Stimulated activated CD4-positive, alpha-beta T cell treated with anti-CD3 and anti-CD28 coated beads, TNF-alpha, amount 100 ng/mL, for 4 hours (primary cell): ENCODE data around the gene DIDO1.
A peak's percentile ranks its signal among the peaks of the same experiment; 100 is the strongest.
"Not testable (repeated sequence)": the region's sequence is repeated elsewhere in the genome, so short reads cannot be mapped to it uniquely, and the experiment has no call there.

Experiments used
- DNase-seq, 3 experiments: peaks; one replicate each; pipeline ENCODE4 v3.0.0-alpha.2; 2020; ENCODE audit warnings: low read depth in 3 of 3

Gene DIDO1

DNA sequence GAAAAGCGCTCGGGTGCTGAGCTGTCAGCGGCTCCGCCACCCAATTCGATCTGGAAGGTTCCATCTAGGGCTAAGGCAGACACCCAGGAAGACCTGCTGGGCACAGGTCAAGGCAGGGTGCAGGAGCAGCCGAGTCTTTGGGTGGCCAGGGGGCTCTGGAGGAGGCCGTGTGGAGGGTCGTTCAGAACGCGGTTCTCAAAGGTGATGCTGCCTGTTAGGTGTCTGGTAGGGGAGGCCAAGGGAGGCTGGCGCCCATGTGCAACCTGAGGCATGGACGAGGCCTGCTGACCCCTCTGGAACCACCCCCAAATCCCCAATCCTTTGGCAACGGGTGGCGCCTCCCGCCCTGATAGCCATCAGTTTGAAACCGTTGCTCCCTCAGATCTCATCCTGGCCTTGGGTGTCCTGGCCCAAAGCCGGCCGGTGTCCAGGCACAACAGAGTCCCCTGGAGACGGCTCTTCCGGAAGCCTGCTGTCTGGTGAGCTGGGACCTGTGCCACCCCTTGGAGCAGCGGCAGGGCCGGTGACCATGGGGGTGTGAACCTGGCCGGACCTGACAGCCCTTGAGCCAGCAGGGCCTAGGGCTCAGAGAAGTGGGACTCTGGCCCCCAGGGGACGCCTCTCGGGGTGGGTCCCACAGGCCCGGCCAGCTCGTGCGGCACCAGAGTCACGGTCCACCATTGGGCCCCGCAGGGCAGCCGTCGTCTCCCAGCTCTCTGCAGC, 36.7 kb upstream of the DIDO1 start:
- DNase-seq = no peak

DNA sequence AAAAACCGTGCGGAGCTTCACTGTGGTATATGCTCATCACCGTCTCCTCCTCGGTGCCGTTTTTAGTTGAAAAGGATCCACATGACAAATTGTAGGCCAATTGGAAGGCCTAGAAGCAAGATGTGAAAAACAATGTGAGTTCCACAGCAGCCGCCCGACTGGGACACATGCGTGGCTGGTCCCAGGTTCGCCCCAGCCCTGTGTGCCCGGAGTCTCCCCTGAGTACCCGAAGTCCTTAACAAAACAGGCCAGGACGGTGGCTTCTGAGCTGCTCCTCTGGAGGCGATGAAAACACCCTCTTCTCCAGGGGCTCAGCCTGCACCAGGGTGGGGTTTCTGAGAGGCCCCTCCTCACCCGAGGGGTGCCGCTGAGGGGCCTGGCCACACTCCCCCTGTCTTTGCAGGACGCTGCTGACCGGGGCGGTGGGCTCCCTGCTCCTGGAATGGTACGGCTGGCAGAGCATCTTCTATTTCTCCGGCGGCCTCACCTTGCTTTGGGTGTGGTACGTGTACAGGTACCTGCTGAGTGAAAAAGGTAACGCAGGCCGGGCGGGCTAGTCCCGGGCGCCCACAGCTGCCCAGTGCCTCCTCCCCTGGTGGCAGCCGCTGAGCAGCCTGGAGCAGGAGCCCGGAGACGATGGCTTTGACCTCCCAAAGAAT, 36.0 kb upstream of the DIDO1 start:
- DNase-seq = no peak

GRCh38 chr20:62961799-62962198, 35.5 kb upstream of the DIDO1 start:
- DNase-seq = no peak

GRCh38 chr20:62961310-62961783, 35.0 kb upstream of the DIDO1 start:
- no peak for DNase-seq

GRCh38 chr20:62960446-62961309, 34.4 kb upstream of the DIDO1 start:
- not testable (repeated sequence) for DNase-seq

GRCh38 chr20:62959998-62960436, 33.7 kb upstream of the DIDO1 start:
- no peak for DNase-seq

GRCh38 chr20:62959101-62959971, 33.0 kb upstream of the DIDO1 start:
- no peak for DNase-seq

DNA sequence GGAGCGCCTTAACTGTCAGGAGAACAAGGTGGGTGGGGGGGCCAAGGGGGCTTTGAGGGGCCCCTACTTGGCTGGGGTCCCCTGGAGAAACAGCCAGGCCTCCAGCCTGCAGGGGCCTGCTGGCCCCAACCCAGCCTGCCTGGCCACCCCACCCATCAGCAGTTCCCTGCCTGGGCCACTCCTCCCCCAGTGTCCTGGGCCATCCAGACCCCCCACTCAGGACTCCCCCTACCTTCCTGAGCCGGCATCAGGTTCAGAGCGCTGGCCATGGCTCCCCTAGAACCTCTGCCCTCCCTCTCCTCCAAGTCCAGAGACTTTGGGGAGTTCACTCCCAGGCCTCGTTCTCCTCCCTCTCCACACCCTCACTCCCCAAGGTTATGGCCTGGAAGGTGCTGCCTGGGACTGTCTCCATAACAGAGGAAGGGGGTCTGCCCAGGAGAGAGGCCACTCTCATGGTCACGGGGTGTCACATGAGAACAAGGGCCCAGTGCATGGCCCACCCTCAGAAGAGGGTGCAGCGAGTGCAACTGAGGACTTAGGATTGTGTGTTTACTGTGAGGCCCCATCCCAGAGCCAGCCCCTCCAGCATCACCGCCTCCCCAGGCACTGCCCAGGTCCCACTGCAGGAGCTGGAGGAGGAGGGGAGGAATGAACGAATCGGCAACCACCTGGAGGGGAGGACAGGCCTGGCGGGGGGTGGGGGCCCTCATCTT, 32.2 kb upstream of the DIDO1 start:
- no peak for DNase-seq

DNA sequence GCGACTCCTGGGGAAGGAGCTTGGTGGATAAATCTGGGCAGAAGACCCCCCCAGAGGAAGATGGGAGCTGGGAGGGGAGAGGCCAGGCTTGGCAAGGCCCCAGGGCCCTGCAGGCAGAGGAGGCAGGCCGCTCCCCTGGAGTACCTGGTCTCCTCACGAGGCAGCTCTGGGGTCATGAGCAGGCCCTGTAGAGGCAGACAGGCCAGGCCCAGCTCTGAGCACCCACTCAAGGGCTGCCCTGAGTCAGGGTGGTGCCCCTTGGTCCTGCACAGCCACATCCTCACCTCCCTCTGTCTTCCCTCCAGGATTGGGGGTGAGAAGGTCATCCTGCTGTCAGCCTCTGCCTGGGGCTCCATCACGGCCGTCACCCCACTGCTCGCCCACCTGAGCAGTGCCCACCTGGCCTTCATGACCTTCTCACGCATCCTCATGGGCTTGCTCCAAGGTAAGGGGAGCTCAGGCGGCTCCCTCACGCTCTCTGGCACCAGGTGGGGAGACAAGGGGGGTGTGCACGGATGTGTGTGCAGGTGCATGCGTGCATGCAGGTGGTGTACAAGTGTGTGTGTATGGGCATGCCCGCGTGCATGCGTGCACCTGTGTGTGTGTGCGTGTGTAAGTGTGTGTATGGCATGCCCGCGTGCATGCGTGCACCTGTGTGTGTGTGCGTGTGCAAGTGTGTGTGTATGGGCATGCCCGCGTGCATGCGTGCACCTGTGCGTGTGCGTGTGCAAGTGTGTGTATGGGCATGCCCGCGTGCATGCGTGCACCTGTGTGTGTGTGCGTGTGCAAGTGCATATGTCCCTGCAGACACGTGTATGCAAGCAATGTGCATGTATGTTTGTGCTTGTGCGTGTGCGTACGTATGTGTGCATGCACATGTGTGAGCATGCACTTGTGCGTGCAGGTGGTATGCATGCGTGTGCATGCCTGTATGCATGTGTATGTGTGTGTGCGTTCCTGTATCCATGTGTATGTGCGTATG, 31.1 kb upstream of the DIDO1 start:
- DNase-seq = no peak

GRCh38 chr20:62956387-62957135, 30.3 kb upstream of the DIDO1 start:
- no peak for DNase-seq

- no peak for DNase-seq
Observed at GRCh38 chr20:62955519-62956386, 29.4 kb upstream of the DIDO1 start.

DNA sequence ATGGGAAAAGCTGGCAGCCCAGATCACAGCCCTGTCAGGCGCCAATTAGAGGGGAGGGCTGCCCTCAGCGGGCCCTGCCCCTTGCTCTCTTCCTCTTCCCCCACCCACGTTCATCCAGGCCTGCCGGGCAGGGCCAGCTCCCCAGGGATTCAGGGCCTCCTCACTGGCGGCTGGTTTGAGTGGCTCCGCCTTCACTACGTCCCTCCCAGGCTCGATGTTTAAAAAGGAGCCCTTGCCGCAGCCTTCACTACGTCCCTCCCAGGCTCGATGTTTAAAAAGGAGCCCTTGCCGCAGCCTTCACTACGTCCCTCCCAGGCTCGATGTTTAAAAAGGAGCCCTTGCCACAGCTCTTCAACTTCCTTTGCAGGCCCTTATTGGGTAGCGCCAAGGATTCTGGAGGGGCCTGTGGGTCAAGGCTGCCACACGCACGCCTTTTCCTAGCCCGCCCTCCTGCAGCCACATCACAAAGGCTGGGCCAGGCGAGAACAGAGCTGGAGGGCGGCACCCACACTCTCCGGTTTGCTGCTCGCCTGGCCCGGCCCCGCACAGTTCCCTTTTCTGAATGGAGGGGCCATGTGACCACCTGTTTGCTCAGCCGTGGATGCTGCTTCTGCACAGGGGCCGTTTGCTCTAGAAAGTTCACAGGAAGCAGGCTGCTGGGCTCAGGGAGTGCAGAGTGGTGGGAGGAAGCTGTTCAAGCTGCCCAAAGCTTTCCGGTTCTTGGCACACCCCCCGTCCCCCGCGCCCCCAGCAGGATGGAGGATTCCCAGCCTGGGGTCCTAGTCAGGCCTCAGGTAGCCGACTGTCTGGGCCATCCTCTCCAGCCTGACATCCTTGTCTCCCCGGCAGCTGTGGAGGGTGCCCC, 27.8 kb upstream of the DIDO1 start:
- DNase-seq = peak in 1 of 3 experiments; percentile 22

- DNase-seq = no peak
Observed at GRCh38 chr20:62952968-62953838, 26.9 kb upstream of the DIDO1 start.

DNA sequence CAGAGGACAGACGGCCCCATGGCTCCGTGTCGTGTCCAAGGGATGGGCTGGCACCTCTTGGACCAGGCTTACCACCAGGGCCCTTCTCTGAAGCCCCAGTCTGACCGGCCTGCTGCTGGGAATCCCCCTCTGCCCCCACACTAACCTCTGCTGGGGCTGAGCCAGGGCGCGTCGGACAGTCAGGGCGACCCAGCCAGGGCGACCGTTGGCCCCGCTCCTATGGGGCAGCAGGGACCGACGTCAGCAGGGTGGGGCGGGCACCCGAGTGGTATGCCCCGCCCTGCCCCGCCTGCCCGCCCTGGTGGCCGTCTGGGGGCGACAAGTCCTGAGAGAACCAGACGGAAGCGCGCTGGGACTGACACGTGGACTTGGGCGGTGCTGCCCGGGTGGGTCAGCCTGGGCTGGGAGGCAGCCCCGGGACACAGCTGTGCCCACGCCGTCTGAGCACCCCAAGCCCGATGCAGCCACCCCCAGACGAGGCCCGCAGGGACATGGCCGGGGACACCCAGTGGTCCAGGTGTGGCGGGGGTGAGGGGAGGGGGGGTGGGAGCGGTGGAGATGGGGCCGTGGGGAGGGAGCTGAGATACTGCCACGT, 26.2 kb upstream of the DIDO1 start, which contains the start of gene SLC17A9:
Gene SLC17A9 (plus strand): TSS at position 337 of the 595 bp plus-strand sequence. CDS start 122 bp downstream, at position 459.
- no peak for DNase-seq

DNA sequence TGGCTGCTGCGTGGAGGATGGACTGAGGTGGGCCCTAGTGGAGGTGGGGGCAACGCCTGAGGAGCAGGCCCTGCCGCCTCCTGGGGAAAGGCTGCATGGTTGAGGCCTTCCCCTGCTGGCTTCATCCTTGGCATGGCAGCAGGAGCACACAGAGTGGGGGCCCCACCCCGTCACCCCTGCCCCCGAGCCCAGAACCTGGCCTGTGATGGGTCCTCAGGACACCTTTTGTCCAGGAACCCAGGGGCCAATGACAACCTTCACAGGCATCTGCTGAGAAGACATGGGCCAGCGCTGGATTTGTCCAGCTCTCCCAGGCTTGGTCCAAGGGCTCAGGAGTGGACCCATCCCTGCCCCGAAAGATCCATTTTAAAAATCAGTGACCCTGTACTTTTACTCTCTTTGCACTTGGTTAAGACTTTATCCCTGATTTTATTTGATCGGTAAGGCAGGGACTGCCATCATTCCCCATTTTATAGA, 25.6 kb upstream of the DIDO1 start:
- DNase-seq = no peak
